Measurements from ENCODE around the gene LSM7. TPM values are rescaled to one million over a fixed set of nuclear protein-coding genes. Genes with fewer than 3 reads are reported as not detected.

Gene LSM7
- total RNA-seq, 4 donors from 2014 or later: 71.2 to 106 (median 87.5) TPM

DNA sequence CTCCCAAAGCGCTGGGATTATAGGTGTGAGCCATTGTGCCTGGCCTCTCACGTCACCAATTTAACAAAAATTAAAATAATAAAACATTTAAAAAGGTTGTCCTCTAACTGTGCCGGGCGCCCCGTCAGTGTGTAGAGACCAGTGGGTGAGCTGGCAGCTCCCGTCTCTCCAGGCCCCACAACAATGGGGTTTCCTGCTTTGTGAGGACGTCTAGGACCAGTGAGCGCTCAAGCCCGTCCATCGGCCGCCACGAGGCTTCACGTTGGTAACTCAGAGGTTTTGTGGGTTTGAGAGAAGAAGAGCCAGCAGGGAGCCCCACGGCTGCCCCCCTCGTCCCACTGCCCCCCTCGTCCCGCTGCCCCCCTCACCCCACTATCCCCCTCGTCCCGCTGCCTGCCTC, 4.7 kb downstream of the LSM7 start:
- no peak overlapping the region for H3K27ac ChIP-seq
- WGBS: 92% methylated on average over 19 of the region's 19 CpGs
- H3K9me3 ChIP-seq: no peaks in the 10 kb centered on the region
- TF ChIP-seq EP300 (IDR thresholded peaks at IDR 0.05): no peak
- H3K4me3 ChIP-seq: no peak overlapping the region
- DNase-seq (ENCODE audit: low spot score in 2 of 2): no peak
- no peaks in the 10 kb centered on the region for H3K27me3 ChIP-seq
- peaks cover 22% of the 10 kb centered on the region for H3K4me1 ChIP-seq
- H3K36me3 ChIP-seq: peaks cover 48% of the 10 kb centered on the region

GRCh38 chr19:2321565-2322283, 6.7 kb downstream of the LSM7 start:
- no peak overlapping the region for H3K27ac ChIP-seq
- H3K27me3 ChIP-seq: no peaks in the 10 kb centered on the region
- TF ChIP-seq POLR2A (IDR thresholded peaks at IDR 0.05) (no peak), EP300 (IDR thresholded peaks at IDR 0.05) (no peak), POLR2AphosphoS5 (IDR thresholded peaks at IDR 0.05) (no peak)
- TF ChIP-seq, protein P1, sequence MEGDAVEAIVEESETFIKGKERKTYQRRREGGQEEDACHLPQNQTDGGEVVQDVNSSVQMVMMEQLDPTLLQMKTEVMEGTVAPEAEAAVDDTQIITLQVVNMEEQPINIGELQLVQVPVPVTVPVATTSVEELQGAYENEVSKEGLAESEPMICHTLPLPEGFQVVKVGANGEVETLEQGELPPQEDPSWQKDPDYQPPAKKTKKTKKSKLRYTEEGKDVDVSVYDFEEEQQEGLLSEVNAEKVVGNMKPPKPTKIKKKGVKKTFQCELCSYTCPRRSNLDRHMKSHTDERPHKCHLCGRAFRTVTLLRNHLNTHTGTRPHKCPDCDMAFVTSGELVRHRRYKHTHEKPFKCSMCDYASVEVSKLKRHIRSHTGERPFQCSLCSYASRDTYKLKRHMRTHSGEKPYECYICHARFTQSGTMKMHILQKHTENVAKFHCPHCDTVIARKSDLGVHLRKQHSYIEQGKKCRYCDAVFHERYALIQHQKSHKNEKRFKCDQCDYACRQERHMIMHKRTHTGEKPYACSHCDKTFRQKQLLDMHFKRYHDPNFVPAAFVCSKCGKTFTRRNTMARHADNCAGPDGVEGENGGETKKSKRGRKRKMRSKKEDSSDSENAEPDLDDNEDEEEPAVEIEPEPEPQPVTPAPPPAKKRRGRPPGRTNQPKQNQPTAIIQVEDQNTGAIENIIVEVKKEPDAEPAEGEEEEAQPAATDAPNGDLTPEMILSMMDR (IDR thresholded peaks at IDR 0.05): no peak
- 88% methylated on average over 17 of the region's 39 CpGs for WGBS
- peaks cover 48% of the 10 kb centered on the region for H3K36me3 ChIP-seq
- H3K4me3 ChIP-seq: no peak overlapping the region
- no peaks in the 10 kb centered on the region for H3K9me3 ChIP-seq
- no peak for DNase-seq (ENCODE audit: low spot score in 2 of 2)
- peaks cover 9% of the 10 kb centered on the region for H3K4me1 ChIP-seq

GRCh38 chr19:2320939-2321338, 7.4 kb downstream of the LSM7 start:
- Histone ChIP-seq H3K27ac (no peak overlapping the region), H3K4me1 (peaks cover 3% of the 10 kb centered on the region), H3K27me3 (no peaks in the 10 kb centered on the region), H3K9me3 (no peaks in the 10 kb centered on the region), H3K4me3 (no peak overlapping the region), H3K36me3 (peaks cover 47% of the 10 kb centered on the region)
- TF ChIP-seq POLR2AphosphoS5 (IDR thresholded peaks at IDR 0.05) (no peak), EP300 (IDR thresholded peaks at IDR 0.05) (no peak), POLR2A (IDR thresholded peaks at IDR 0.05) (no peak)
- TF ChIP-seq, protein P1 (IDR thresholded peaks at IDR 0.05): no peak
- WGBS: 90% methylated on average over 5 of the region's 12 CpGs
- no peak for DNase-seq (ENCODE audit: low spot score in 2 of 2)

GRCh38 chr19:2320049-2320448, 8.3 kb downstream of the LSM7 start:
- no peak for DNase-seq (ENCODE audit: low spot score in 2 of 2)
- no peaks in the 10 kb centered on the region for H3K4me1 ChIP-seq
- no peak overlapping the region for H3K27ac ChIP-seq
- no peaks in the 10 kb centered on the region for H3K27me3 ChIP-seq
- whole genome bisulfite sequencing: 59% methylated on average over 5 of the region's 12 CpGs
- TF ChIP-seq, protein P1 (IDR thresholded peaks at IDR 0.05): no peak
- TF ChIP-seq POLR2A (IDR thresholded peaks at IDR 0.05) (no peak), EP300 (IDR thresholded peaks at IDR 0.05) (no peak), POLR2AphosphoS5 (IDR thresholded peaks at IDR 0.05) (no peak)
- peaks cover 38% of the 10 kb centered on the region for H3K36me3 ChIP-seq
- no peak overlapping the region for H3K4me3 ChIP-seq
- H3K9me3 ChIP-seq: peaks cover 2% of the 10 kb centered on the region

- Histone ChIP-seq H3K4me3 (no peak overlapping the region), H3K36me3 (peaks cover 33% of the 10 kb centered on the region), H3K27ac (no peak overlapping the region), H3K9me3 (peaks cover 4% of the 10 kb centered on the region), H3K4me1 (no peaks in the 10 kb centered on the region), H3K27me3 (no peaks in the 10 kb centered on the region)
- DNase-seq (ENCODE audit: low spot score in 2 of 2): no peak
- 96% methylated on average over 3 of the region's 20 CpGs for WGBS
- no peak for TF ChIP-seq POLR2AphosphoS5 (IDR thresholded peaks at IDR 0.05)
- TF ChIP-seq EP300 (IDR thresholded peaks at IDR 0.05): no peak
- TF ChIP-seq POLR2A (IDR thresholded peaks at IDR 0.05): no peak
- TF ChIP-seq, protein P1 (IDR thresholded peaks at IDR 0.05): no peak
Observed at GRCh38 chr19:2319551-2319950, 8.8 kb downstream of the LSM7 start.
